HG02938 (cell line): Measurements from ENCODE around the gene RELL1.

Experiments used
- ATAC-seq: cut with Tn5 transposase; IDR thresholded peaks from one replicate; pipeline ENCODE4 v1.9.1; 2021; ENCODE audit warnings: mild to moderate bottlenecking, moderate library complexity; ENCODE audit not compliant: unreplicated experiment

RELL1 gene

GRCh38 chr4:37641886-37642849 is 44.0 kb downstream of the RELL1 start:
- no peak for ATAC-seq

GRCh38 chr4:37641352-37641751 is 44.8 kb downstream of the RELL1 start:
- no peak for ATAC-seq

GRCh38 chr4:37639551-37640285 is 46.5 kb downstream of the RELL1 start:
- no peak for ATAC-seq

- no peak for ATAC-seq
Observed at GRCh38 chr4:37635155-37635554, 51.0 kb downstream of the RELL1 start.

- ATAC-seq = no peak
Observed at GRCh38 chr4:37634180-37634579, 52.0 kb downstream of the RELL1 start.

GRCh38 chr4:37632836-37633235 is 53.3 kb downstream of the RELL1 start:
- ATAC-seq = no peak

- no peak for ATAC-seq
Observed at GRCh38 chr4:37631551-37631950, 54.6 kb downstream of the RELL1 start.

GRCh38 chr4:37629713-37630112 is 56.5 kb downstream of the RELL1 start:
- no peak for ATAC-seq

- ATAC-seq = no peak
Observed at GRCh38 chr4:37628977-37629609, 57.1 kb downstream of the RELL1 start.

- ATAC-seq = no peak
Observed at GRCh38 chr4:37627263-37627662, 58.9 kb downstream of the RELL1 start.

- no peak for ATAC-seq
Observed at GRCh38 chr4:37625499-37625898, 60.7 kb downstream of the RELL1 start.

GRCh38 chr4:37623940-37624339 is 62.2 kb downstream of the RELL1 start:
- no peak for ATAC-seq

GRCh38 chr4:37623125-37623524 is 63.1 kb downstream of the RELL1 start:
- no peak for ATAC-seq

GRCh38 chr4:37620176-37620575 is 66.0 kb downstream of the RELL1 start:
- no peak for ATAC-seq

GRCh38 chr4:37615720-37616063 is 70.5 kb downstream of the RELL1 start:
- no peak for ATAC-seq

- no peak for ATAC-seq
Observed at GRCh38 chr4:37615059-37615719, 71.0 kb downstream of the RELL1 start.

- ATAC-seq = no peak
Observed at GRCh38 chr4:37612811-37613210, 73.4 kb downstream of the RELL1 start.

- no peak for ATAC-seq
Observed at GRCh38 chr4:37609626-37610025, 76.5 kb downstream of the RELL1 start.

GRCh38 chr4:37607018-37607417 is 79.2 kb downstream of the RELL1 start:
- ATAC-seq = no peak

GRCh38 chr4:37605843-37606565 is 80.2 kb downstream of the RELL1 start:
- no peak for ATAC-seq
